ENCODE measurements around the gene NUFIP2. TPM values are rescaled to one million over a fixed set of nuclear protein-coding genes. Genes with fewer than 3 reads are reported as not detected.
"Not testable (repeated sequence)": the region's sequence is repeated elsewhere in the genome, so short reads cannot be mapped to it uniquely, and the experiment has no call there.

The NUFIP2 gene
- total RNA-seq, 1 experiment from 2014 or later: 28.4 TPM

- no peak for DNase-seq (ENCODE audit: low spot score)
Measured at GRCh38 chr17:29238133-29238850, 55.7 kb downstream of the NUFIP2 start.

GRCh38 chr17:29237476-29238132, 56.3 kb downstream of the NUFIP2 start:
- DNase-seq (ENCODE audit: low spot score): peak; percentile 23

GRCh38 chr17:29235904-29236303, 58.0 kb downstream of the NUFIP2 start:
- DNase-seq (ENCODE audit: low spot score): no peak

GRCh38 chr17:29234972-29235371, 59.0 kb downstream of the NUFIP2 start:
- not testable (repeated sequence) for DNase-seq (ENCODE audit: low spot score)

- DNase-seq (ENCODE audit: low spot score): no peak
Measured at GRCh38 chr17:29233301-29233700, 60.6 kb downstream of the NUFIP2 start.

GRCh38 chr17:29225396-29225795, 68.6 kb downstream of the NUFIP2 start:
- no peak for DNase-seq (ENCODE audit: low spot score)

- DNase-seq (ENCODE audit: low spot score): not testable (repeated sequence)
Measured at GRCh38 chr17:29221338-29221737, 72.6 kb downstream of the NUFIP2 start.

GRCh38 chr17:29219378-29220047, 74.4 kb downstream of the NUFIP2 start:
- peak; percentile 75 for DNase-seq (ENCODE audit: low spot score)

GRCh38 chr17:29216856-29217255, 77.1 kb downstream of the NUFIP2 start:
- no peak for DNase-seq (ENCODE audit: low spot score)

GRCh38 chr17:29216181-29216580, 77.8 kb downstream of the NUFIP2 start:
- no peak for DNase-seq (ENCODE audit: low spot score)

- no peak for DNase-seq (ENCODE audit: low spot score)
Measured at GRCh38 chr17:29215717-29216116, 78.2 kb downstream of the NUFIP2 start.

GRCh38 chr17:29215174-29215573, 78.8 kb downstream of the NUFIP2 start:
- no peak for DNase-seq (ENCODE audit: low spot score)

GRCh38 chr17:29214215-29215146, 79.5 kb downstream of the NUFIP2 start:
- no peak for DNase-seq (ENCODE audit: low spot score)

- no peak for DNase-seq (ENCODE audit: low spot score)
Measured at GRCh38 chr17:29212681-29213121, 81.2 kb downstream of the NUFIP2 start.

GRCh38 chr17:29212094-29212631, 81.8 kb downstream of the NUFIP2 start:
- no peak for DNase-seq (ENCODE audit: low spot score)

- DNase-seq (ENCODE audit: low spot score): no peak
Measured at GRCh38 chr17:29210879-29211278, 83.1 kb downstream of the NUFIP2 start.

GRCh38 chr17:29209073-29209472, 84.9 kb downstream of the NUFIP2 start:
- DNase-seq (ENCODE audit: low spot score): no peak

GRCh38 chr17:29207975-29208374, 86.0 kb downstream of the NUFIP2 start:
- no peak for DNase-seq (ENCODE audit: low spot score)

Measured in H4 (cell line).